Adipocyte (in vitro differentiated cells): ENCODE data around the gene COBLL1.
A peak's percentile ranks its signal among the peaks of the same experiment; 100 is the strongest.

Experiments used
- DNase-seq: peaks from one replicate; pipeline ENCODE4 v3.0.0-alpha.2; 2015; ENCODE audit warnings: low read depth
- H3K27me3 ChIP-seq: replicated peaks from 2 replicates; pipeline ENCODE4 v1.7.0; 2013; ENCODE audit warnings: mild to moderate bottlenecking, low read length, moderate library complexity; ENCODE audit not compliant: control insufficient read depth, insufficient read depth
- H3K36me3 ChIP-seq: 2 replicates; pipeline ENCODE4 v1.7.0; 2013; ENCODE audit warnings: low read length, mild to moderate bottlenecking, moderate library complexity; ENCODE audit not compliant: control insufficient read depth, insufficient read depth, severe bottlenecking
- H3K4me1 ChIP-seq: 2 replicates; pipeline ENCODE4 v1.7.0; 2013; ENCODE audit warnings: mild to moderate bottlenecking, low read length, moderate library complexity; ENCODE audit not compliant: control insufficient read depth, insufficient read depth
- H3K4me3 ChIP-seq: 2 replicates; pipeline ENCODE4 v1.7.0; 2013; ENCODE audit warnings: mild to moderate bottlenecking, low read length, moderate library complexity
- H3K9ac ChIP-seq: 2 replicates; pipeline ENCODE4 v1.7.0; 2013; ENCODE audit warnings: mild to moderate bottlenecking, low read length, moderate library complexity
- H3K9me3 ChIP-seq: 2 replicates; pipeline ENCODE4 v1.7.0; 2013; ENCODE audit warnings: mild to moderate bottlenecking, low read length, moderate library complexity; ENCODE audit not compliant: control insufficient read depth

The COBLL1 gene

GRCh38 chr2:164837807-164838206 lies 3.8 kb downstream of the COBLL1 start:
- Histone ChIP-seq H3K4me1 (peaks cover 46% of the 10 kb centered on the region), H3K9me3 (no peaks in the 10 kb centered on the region), H3K27me3 (no peaks in the 10 kb centered on the region), H3K9ac (no peak overlapping the region), H3K4me3 (no peak overlapping the region), H3K36me3 (no peaks in the 10 kb centered on the region)
- no peak for DNase-seq

GRCh38 chr2:164836907-164837306 lies 4.7 kb downstream of the COBLL1 start:
- peaks cover 39% of the 10 kb centered on the region for H3K4me1 ChIP-seq

GRCh38 chr2:164835302-164835701 lies 6.3 kb downstream of the COBLL1 start:
- no peaks in the 10 kb centered on the region for H3K9me3 ChIP-seq
- no peaks in the 10 kb centered on the region for H3K27me3 ChIP-seq
- no peaks in the 10 kb centered on the region for H3K36me3 ChIP-seq
- H3K4me1 ChIP-seq = peaks cover 37% of the 10 kb centered on the region
- H3K4me3 ChIP-seq = no peak overlapping the region
- no peak overlapping the region for H3K9ac ChIP-seq
- no peak for DNase-seq

More at GRCh38 chr2:164836907-164837306, 4.7 kb downstream of the COBLL1 start:
- DNase-seq = no peak
- Histone ChIP-seq H3K9ac (no peak overlapping the region), H3K9me3 (no peaks in the 10 kb centered on the region), H3K4me3 (peak overlapping the region; percentile 36), H3K36me3 (no peaks in the 10 kb centered on the region), H3K27me3 (no peaks in the 10 kb centered on the region)

- Histone ChIP-seq H3K27me3 (no peaks in the 10 kb centered on the region), H3K9me3 (no peaks in the 10 kb centered on the region), H3K4me1 (peaks cover 14% of the 10 kb centered on the region), H3K9ac (no peak overlapping the region), H3K36me3 (no peaks in the 10 kb centered on the region), H3K4me3 (no peak overlapping the region)
- DNase-seq = no peak
These were observed 9.7 kb downstream of the COBLL1 start for GRCh38 chr2:164831887-164832286.

- no peak for DNase-seq
These were observed 10.4 kb downstream of the COBLL1 start for GRCh38 chr2:164831180-164831579.

GRCh38 chr2:164826293-164827243 lies 15.1 kb downstream of the COBLL1 start:
- Histone ChIP-seq H3K4me3 (peak overlapping the region; percentile 39), H3K36me3 (no peaks in the 10 kb centered on the region)
- peak; percentile 80 for DNase-seq

More at GRCh38 chr2:164831180-164831579, 10.4 kb downstream of the COBLL1 start:
- H3K4me1 ChIP-seq = peaks cover 17% of the 10 kb centered on the region
- H3K9ac ChIP-seq = no peak overlapping the region
- H3K4me3 ChIP-seq = no peak overlapping the region
- no peaks in the 10 kb centered on the region for H3K9me3 ChIP-seq
- no peaks in the 10 kb centered on the region for H3K36me3 ChIP-seq
- no peaks in the 10 kb centered on the region for H3K27me3 ChIP-seq

GRCh38 chr2:164824872-164825271 lies 16.8 kb downstream of the COBLL1 start:
- Histone ChIP-seq H3K4me3 (no peak overlapping the region), H3K36me3 (no peaks in the 10 kb centered on the region), H3K9me3 (no peaks in the 10 kb centered on the region), H3K4me1 (peaks cover 15% of the 10 kb centered on the region), H3K9ac (no peak overlapping the region), H3K27me3 (no peaks in the 10 kb centered on the region)
- DNase-seq = no peak

More at GRCh38 chr2:164826293-164827243, 15.1 kb downstream of the COBLL1 start:
- Histone ChIP-seq H3K9ac (peak overlapping the region; percentile 16), H3K9me3 (no peaks in the 10 kb centered on the region), H3K4me1 (peaks cover 15% of the 10 kb centered on the region), H3K27me3 (no peaks in the 10 kb centered on the region)

- Histone ChIP-seq H3K9me3 (no peaks in the 10 kb centered on the region), H3K9ac (no peak overlapping the region), H3K4me3 (no peak overlapping the region), H3K27me3 (no peaks in the 10 kb centered on the region), H3K4me1 (peaks cover 15% of the 10 kb centered on the region), H3K36me3 (no peaks in the 10 kb centered on the region)
- no peak for DNase-seq
These were observed 18.5 kb downstream of the COBLL1 start for GRCh38 chr2:164823126-164823525.

GRCh38 chr2:164821338-164821737 lies 20.3 kb downstream of the COBLL1 start:
- peaks cover 8% of the 10 kb centered on the region for H3K4me1 ChIP-seq
- H3K27me3 ChIP-seq = no peaks in the 10 kb centered on the region
- no peak for DNase-seq
- H3K36me3 ChIP-seq = no peaks in the 10 kb centered on the region
- H3K9me3 ChIP-seq = no peaks in the 10 kb centered on the region
- no peak overlapping the region for H3K4me3 ChIP-seq
- no peak overlapping the region for H3K9ac ChIP-seq

- no peaks in the 10 kb centered on the region for H3K27me3 ChIP-seq
- no peak overlapping the region for H3K9ac ChIP-seq
- no peaks in the 10 kb centered on the region for H3K4me1 ChIP-seq
- H3K36me3 ChIP-seq = no peaks in the 10 kb centered on the region
- H3K9me3 ChIP-seq = no peaks in the 10 kb centered on the region
- DNase-seq = no peak
- H3K4me3 ChIP-seq = no peak overlapping the region
These were observed 23.2 kb downstream of the COBLL1 start for GRCh38 chr2:164818149-164819136.

- Histone ChIP-seq H3K4me1 (no peaks in the 10 kb centered on the region), H3K36me3 (no peaks in the 10 kb centered on the region), H3K27me3 (no peaks in the 10 kb centered on the region), H3K9me3 (no peaks in the 10 kb centered on the region), H3K4me3 (no peak overlapping the region), H3K9ac (no peak overlapping the region)
- DNase-seq = no peak
These were observed 24.7 kb downstream of the COBLL1 start for GRCh38 chr2:164816900-164817299.
